Neuronal stem cell (in vitro differentiated cells): ENCODE results near the gene EBPL.

Experiments
- DNase-seq: peaks from one replicate; pipeline ENCODE4 v3.0.0-alpha.2; 2013; ENCODE audit warnings: low spot score
- H2AFZ ChIP-seq: one replicate; pipeline ENCODE4 v1.6.1; 2013; ENCODE audit warnings: mild to moderate bottlenecking, low read length, inconsistent platforms
- H2AK5ac ChIP-seq: 2 replicates; pipeline ENCODE4 v1.6.1; 2013; ENCODE audit warnings: low read depth, mild to moderate bottlenecking, inconsistent platforms, low read length, moderate library complexity, mixed read lengths
- H2BK120ac ChIP-seq: 2 replicates; pipeline ENCODE4 v1.6.1; 2013; ENCODE audit warnings: low read depth, mild to moderate bottlenecking, inconsistent platforms, low read length, moderate library complexity, mixed read lengths
- H2BK12ac ChIP-seq: one replicate; pipeline ENCODE4 v1.6.1; 2013; ENCODE audit warnings: low read length, inconsistent platforms
- H2BK15ac ChIP-seq: 2 replicates; pipeline ENCODE4 v1.6.1; 2013; ENCODE audit warnings: mild to moderate bottlenecking, low read length, inconsistent platforms, mixed read lengths
- H2BK5ac ChIP-seq: one replicate; pipeline ENCODE4 v1.6.1; 2013; ENCODE audit warnings: inconsistent platforms, mild to moderate bottlenecking, low read length, moderate library complexity
- H3K14ac ChIP-seq: one replicate; pipeline ENCODE4 v1.6.1; 2013; ENCODE audit warnings: low read length, inconsistent platforms
- H3K18ac ChIP-seq: 2 replicates; pipeline ENCODE4 v1.6.1; 2013; ENCODE audit warnings: low read length, inconsistent platforms
- H3K23ac ChIP-seq: 2 replicates; pipeline ENCODE4 v1.6.1; 2013; ENCODE audit warnings: low read depth, mild to moderate bottlenecking, mixed read lengths, low read length, inconsistent platforms; ENCODE audit not compliant: poor library complexity
- H3K27ac ChIP-seq: replicated peaks from 3 replicates; pipeline ENCODE4 v1.5.1; 2013; ENCODE audit warnings: low read length, inconsistent platforms
- H3K27me3 ChIP-seq, 3 experiments: 2 replicates each; pipeline ENCODE4 v1.6.1; 2013; ENCODE audit warnings: low read length in 3 of 3, mild to moderate bottlenecking in 2 of 3, inconsistent platforms in 1 of 3, low read depth in 1 of 3, mixed read lengths in 1 of 3, moderate library complexity in 1 of 3; ENCODE audit not compliant: control insufficient read depth in 3 of 3, insufficient read depth in 3 of 3
- H3K36me3 ChIP-seq, 2 donors: replicated peaks in 1 of 2; 2 replicates each; pipeline ENCODE4 v1.6.1; 2013; ENCODE audit warnings: low read length in 2 of 2; ENCODE audit not compliant: control insufficient read depth in 2 of 2, insufficient read depth in 2 of 2
- H3K4ac ChIP-seq: 2 replicates; pipeline ENCODE4 v1.6.1; 2013; ENCODE audit warnings: inconsistent platforms, mild to moderate bottlenecking, low read length, moderate library complexity
- H3K4me1 ChIP-seq, 2 donors: 1 replicate in 1 of 2; 2 replicates in 1 of 2; pipeline ENCODE4 v1.6.1; 2013; ENCODE audit warnings: low read length in 2 of 2, low read depth in 1 of 2; ENCODE audit not compliant: control insufficient read depth in 2 of 2, insufficient read depth in 1 of 2
- H3K4me2 ChIP-seq: one replicate; pipeline ENCODE4 v1.6.1; 2013; ENCODE audit warnings: mild to moderate bottlenecking, low read length, inconsistent platforms; ENCODE audit not compliant: insufficient read depth, poor library complexity, severe bottlenecking
- H3K4me3 ChIP-seq, 2 donors: 2 replicates each; pipeline ENCODE4 v1.5.1; 2013; ENCODE audit warnings: low read length in 2 of 2, mild to moderate bottlenecking in 2 of 2, inconsistent platforms in 1 of 2, moderate library complexity in 1 of 2
- H3K79me1 ChIP-seq: one replicate; pipeline ENCODE4 v1.6.1; 2013; ENCODE audit warnings: low read depth, mild to moderate bottlenecking, inconsistent platforms, low read length, moderate library complexity
- H3K9ac ChIP-seq: one replicate; pipeline ENCODE4 v1.6.1; 2013; ENCODE audit warnings: mild to moderate bottlenecking, low read depth, low read length, inconsistent platforms; ENCODE audit not compliant: poor library complexity
- H3K9me3 ChIP-seq, 2 donors: replicated peaks in 1 of 2; 2 replicates each; pipeline versions ENCODE3 to v1.6.1; 2013; ENCODE audit warnings: low read length in 2 of 2, mild to moderate bottlenecking in 2 of 2, inconsistent platforms in 1 of 2, low read depth in 1 of 2, mixed read lengths in 1 of 2, moderate library complexity in 1 of 2; ENCODE audit not compliant: control insufficient read depth in 2 of 2, insufficient read depth in 1 of 2
- H4K8ac ChIP-seq: one replicate; pipeline ENCODE4 v1.6.1; 2013; ENCODE audit warnings: low read depth, mild to moderate bottlenecking, inconsistent platforms, low read length, moderate library complexity
- H4K91ac ChIP-seq: one replicate; pipeline ENCODE4 v1.6.1; 2013; ENCODE audit warnings: low read length, low read depth, mild to moderate bottlenecking, inconsistent platforms; ENCODE audit not compliant: poor library complexity
- WGBS, 2 donors: extraction: QIAGEN DNeasy Blood & Tissue Kit; methylation state at CpG; one replicate each; pipeline ENCODE4 v1.1.7; 2013; ENCODE audit warnings: missing lambda C conversion rate in 2 of 2, mixed read lengths in 1 of 2; ENCODE audit not compliant: insufficient read length in 2 of 2, insufficient replicate concordance in 1 of 2; ENCODE audit errors: extremely low coverage in 2 of 2; 5-methylcytosine and 5-hydroxymethylcytosine counted together

EBPL gene

DNA sequence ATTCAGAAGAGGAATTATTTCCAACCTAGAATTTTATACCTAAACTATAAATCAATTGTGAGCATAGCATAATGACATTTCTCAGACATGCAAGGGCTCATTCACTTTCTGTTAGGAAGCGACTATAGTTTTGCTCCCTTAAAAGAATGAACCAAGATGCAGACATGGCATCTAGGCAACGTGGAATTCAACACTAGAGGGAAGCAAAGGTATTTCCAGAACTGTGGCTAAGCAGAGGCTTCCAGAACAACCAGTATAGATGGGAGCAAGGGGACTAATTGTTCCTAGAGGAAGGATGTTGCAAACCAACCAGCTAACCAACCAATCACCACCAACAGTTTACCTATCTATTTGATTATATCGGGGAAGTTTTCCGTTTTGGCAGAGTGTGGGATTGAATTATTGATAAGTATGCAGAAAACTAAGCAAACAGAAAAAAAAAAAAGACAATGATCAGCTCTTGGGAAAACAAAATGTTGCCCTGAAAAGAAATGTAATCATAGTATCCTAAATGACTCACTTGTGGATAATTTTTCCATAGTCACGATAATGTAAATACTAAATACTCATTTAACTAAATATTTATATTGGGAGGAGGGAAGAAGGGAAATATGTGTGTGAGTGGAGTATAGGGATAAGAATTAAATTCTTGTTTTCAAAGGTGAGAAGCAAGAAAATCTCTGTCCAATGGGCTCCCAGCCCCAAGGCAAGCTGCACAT lies 41.9 kb downstream of the EBPL start:
- H3K4me1 ChIP-seq = no peaks in the 10 kb centered on the region
- H2AK5ac ChIP-seq = no peak overlapping the region
- H2AFZ ChIP-seq = no peak overlapping the region
- WGBS, 2 donors = no CpG with 5 or more reads among the region's 5 CpGs
- no peak overlapping the region for H2BK120ac ChIP-seq
- H3K9ac ChIP-seq = no peak overlapping the region
- no peak overlapping the region for H4K91ac ChIP-seq
- H2BK5ac ChIP-seq = no peak overlapping the region
- H3K9me3 ChIP-seq = no peaks in the 10 kb centered on the region
- H2BK12ac ChIP-seq = no peak overlapping the region
- no peak overlapping the region for H3K27ac ChIP-seq
- H4K8ac ChIP-seq = no peak overlapping the region
- H3K27me3 ChIP-seq = no peaks in the 10 kb centered on the region
- H3K36me3 ChIP-seq = no peaks in the 10 kb centered on the region
- no peak overlapping the region for H3K18ac ChIP-seq
- H3K4ac ChIP-seq = no peak overlapping the region
- no peak overlapping the region for H3K4me2 ChIP-seq
- no peak overlapping the region for H2BK15ac ChIP-seq
- no peak for DNase-seq
- H3K4me3 ChIP-seq = no peak overlapping the region
- no peaks in the 10 kb centered on the region for H3K79me1 ChIP-seq
- H3K14ac ChIP-seq = no peak overlapping the region
- no peak overlapping the region for H3K23ac ChIP-seq

DNA sequence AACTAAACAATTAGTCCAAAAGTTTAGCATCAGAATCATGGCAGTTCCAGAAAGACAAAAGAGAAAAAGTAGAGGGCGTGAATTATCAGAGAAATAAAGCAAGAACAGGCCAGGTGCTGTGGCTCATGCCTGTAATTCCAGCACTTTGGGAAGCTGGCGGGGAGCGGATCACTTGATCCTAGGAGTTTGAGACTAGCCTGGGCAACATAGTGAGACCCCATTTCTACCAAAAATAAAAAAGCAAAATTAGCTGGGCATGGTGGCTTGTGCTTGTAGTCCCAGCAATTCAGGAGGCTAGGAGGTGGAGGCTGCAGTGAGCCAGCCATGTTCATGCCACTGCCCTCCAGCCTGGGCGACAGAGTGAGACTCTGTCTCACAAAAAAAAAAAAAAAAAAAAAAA lies 44.6 kb downstream of the EBPL start:
- Histone ChIP-seq H3K79me1 (no peaks in the 10 kb centered on the region), H3K27me3 (no peaks in the 10 kb centered on the region), H4K91ac (no peak overlapping the region), H3K36me3 (no peaks in the 10 kb centered on the region), H2AFZ (no peak overlapping the region), H3K9me3 (peaks cover 0 to under 1% of the 10 kb centered on the region in 2 donors), H2BK120ac (no peak overlapping the region), H3K14ac (no peak overlapping the region), H2AK5ac (no peak overlapping the region), H3K4me3 (no peak overlapping the region), H3K23ac (no peak overlapping the region), H3K18ac (no peak overlapping the region), H2BK15ac (no peak overlapping the region), H4K8ac (no peak overlapping the region), H3K27ac (no peak overlapping the region), H3K4me2 (no peak overlapping the region), H3K4me1 (no peaks in the 10 kb centered on the region), H3K9ac (no peak overlapping the region), H2BK12ac (no peak overlapping the region), H3K4ac (no peak overlapping the region), H2BK5ac (no peak overlapping the region)
- WGBS, 2 donors = no CpG with 5 or more reads among the region's 4 CpGs
- DNase-seq = no peak

DNA sequence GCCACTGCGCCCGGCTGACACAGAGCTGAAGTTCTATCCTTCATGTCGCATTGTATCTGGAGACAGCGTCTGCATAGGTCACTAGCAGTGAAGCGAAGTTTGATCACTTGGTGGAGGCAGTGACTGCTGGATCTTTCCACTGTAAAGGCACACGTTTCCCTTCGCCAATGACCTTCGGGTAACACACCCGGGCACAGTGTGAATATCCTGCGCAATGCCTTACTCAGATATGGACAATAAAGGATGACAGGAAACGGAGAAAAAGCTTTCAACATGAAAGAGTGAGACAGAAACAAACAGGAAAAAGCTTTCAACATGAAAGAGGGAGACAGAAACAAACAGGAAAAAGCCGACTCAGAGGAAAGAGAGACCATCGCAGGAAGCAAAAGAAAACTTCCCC lies 45.8 kb downstream of the EBPL start:
- Histone ChIP-seq H3K18ac (no peak overlapping the region), H3K27ac (no peak overlapping the region), H3K9me3 (peaks cover 0 to 2% of the 10 kb centered on the region in 2 donors), H3K4ac (no peak overlapping the region), H3K79me1 (no peaks in the 10 kb centered on the region), H3K27me3 (no peaks in the 10 kb centered on the region), H3K4me1 (no peaks in the 10 kb centered on the region), H2BK12ac (no peak overlapping the region), H2BK5ac (no peak overlapping the region), H3K4me2 (no peak overlapping the region), H3K36me3 (no peaks in the 10 kb centered on the region), H3K4me3 (no peak overlapping the region), H4K91ac (no peak overlapping the region), H3K9ac (no peak overlapping the region), H2BK15ac (no peak overlapping the region), H4K8ac (no peak overlapping the region), H2AFZ (no peak overlapping the region), H2AK5ac (no peak overlapping the region), H3K14ac (no peak overlapping the region), H3K23ac (no peak overlapping the region), H2BK120ac (no peak overlapping the region)
- no peak for DNase-seq
- no CpG with 5 or more reads among the region's 13 CpGs for WGBS, 2 donors

DNA sequence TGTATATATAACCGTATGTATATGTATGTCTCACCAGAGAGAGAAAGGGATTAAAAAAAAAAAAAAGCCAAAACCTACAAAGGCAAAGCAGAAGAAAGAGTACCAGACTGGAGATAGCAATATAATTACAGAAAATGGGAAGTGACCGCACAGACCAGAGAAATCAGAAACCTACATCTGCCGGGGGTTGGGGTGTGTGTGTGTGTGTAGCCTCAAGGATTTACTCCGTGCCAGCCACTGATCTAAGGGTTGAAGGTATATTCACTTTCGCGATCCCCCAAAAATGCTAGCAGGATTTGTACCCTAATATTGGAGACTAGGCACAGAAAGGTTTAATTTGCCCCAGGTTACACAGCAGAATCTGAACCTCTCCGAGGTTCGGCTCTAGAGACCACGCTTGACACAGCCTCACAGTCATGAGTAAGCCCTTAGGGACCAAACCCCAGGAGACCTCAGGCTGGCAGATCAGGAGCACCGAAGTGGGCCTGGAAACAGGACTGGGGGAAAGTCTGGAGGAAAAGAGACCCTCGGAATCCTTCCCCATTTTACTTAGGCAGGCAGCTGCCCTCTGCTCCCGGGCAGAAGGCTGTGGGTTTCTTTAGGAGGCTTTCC lies 48.1 kb downstream of the EBPL start:
- Histone ChIP-seq H3K4me3 (no peak overlapping the region), H2BK15ac (no peak overlapping the region), H3K14ac (no peak overlapping the region), H3K9ac (no peak overlapping the region), H3K18ac (no peak overlapping the region), H2BK120ac (no peak overlapping the region), H3K4me1 (no peaks in the 10 kb centered on the region), H3K23ac (no peak overlapping the region), H3K4ac (no peak overlapping the region), H2BK12ac (no peak overlapping the region), H2BK5ac (no peak overlapping the region), H3K36me3 (no peaks in the 10 kb centered on the region), H4K91ac (no peak overlapping the region), H4K8ac (no peak overlapping the region), H3K9me3 (peaks cover 0 to 2% of the 10 kb centered on the region in 2 donors), H3K27ac (no peak overlapping the region), H2AFZ (no peak overlapping the region), H3K79me1 (peaks cover 1% of the 10 kb centered on the region), H2AK5ac (no peak overlapping the region), H3K4me2 (no peak overlapping the region), H3K27me3 (no peaks in the 10 kb centered on the region)
- no CpG with 5 or more reads among the region's 12 CpGs for WGBS, 2 donors
- no peak for DNase-seq
